ENCODE data around the gene ARHGAP26. TPM values are rescaled to one million over a fixed set of nuclear protein-coding genes. Genes with fewer than 3 reads are reported as not detected.

The ARHGAP26 gene
- total RNA-seq, 1 donor: 1.7 TPM

GRCh38 chr5:143110591-143110990 is 340.4 kb downstream of the ARHGAP26 start:
- TF ChIP-seq, protein P1, sequence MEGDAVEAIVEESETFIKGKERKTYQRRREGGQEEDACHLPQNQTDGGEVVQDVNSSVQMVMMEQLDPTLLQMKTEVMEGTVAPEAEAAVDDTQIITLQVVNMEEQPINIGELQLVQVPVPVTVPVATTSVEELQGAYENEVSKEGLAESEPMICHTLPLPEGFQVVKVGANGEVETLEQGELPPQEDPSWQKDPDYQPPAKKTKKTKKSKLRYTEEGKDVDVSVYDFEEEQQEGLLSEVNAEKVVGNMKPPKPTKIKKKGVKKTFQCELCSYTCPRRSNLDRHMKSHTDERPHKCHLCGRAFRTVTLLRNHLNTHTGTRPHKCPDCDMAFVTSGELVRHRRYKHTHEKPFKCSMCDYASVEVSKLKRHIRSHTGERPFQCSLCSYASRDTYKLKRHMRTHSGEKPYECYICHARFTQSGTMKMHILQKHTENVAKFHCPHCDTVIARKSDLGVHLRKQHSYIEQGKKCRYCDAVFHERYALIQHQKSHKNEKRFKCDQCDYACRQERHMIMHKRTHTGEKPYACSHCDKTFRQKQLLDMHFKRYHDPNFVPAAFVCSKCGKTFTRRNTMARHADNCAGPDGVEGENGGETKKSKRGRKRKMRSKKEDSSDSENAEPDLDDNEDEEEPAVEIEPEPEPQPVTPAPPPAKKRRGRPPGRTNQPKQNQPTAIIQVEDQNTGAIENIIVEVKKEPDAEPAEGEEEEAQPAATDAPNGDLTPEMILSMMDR (IDR thresholded peaks at IDR 0.05; ENCODE audit: insufficient read depth, low read depth, low read length): no peak
- peak; percentile 41 for DNase-seq (ENCODE audit: low read depth)
- H3K4me3 ChIP-seq (ENCODE audit: low read depth, low read length): no peak overlapping the region

GRCh38 chr5:143111799-143112198 is 341.6 kb downstream of the ARHGAP26 start:
- no peak overlapping the region for H3K4me3 ChIP-seq (ENCODE audit: low read depth, low read length)
- DNase-seq (ENCODE audit: low read depth): no peak
- TF ChIP-seq, protein P1 (IDR thresholded peaks at IDR 0.05; ENCODE audit: insufficient read depth, low read depth, low read length): no peak

- TF ChIP-seq, protein P1 (IDR thresholded peaks at IDR 0.05; ENCODE audit: insufficient read depth, low read depth, low read length): no peak
- no peak overlapping the region for H3K4me3 ChIP-seq (ENCODE audit: low read depth, low read length)
- DNase-seq (ENCODE audit: low read depth): no peak
These were observed 343.3 kb downstream of the ARHGAP26 start for GRCh38 chr5:143113461-143113860.

DNA sequence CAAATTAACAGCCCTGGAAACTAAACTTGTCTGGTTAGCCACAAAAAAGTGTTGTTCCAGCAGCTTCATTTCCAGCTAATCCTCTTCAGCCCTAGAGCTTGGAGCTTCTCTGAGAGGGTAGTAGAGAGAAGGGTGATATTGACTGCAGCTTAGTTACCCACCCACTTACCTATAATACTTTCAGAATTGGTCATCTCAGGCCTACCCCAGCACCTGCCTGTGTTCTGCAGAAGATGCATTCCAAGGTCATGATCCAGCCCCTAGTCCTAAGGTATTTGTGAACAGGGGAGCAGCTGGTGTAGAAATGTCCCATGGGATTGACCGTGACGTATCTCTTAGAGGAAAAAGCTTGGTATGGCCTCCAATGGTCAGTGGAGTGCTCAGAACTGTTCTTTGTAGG is 344.3 kb downstream of the ARHGAP26 start:
- TF ChIP-seq, protein P1 (IDR thresholded peaks at IDR 0.05; ENCODE audit: insufficient read depth, low read depth, low read length): no peak
- H3K4me3 ChIP-seq (ENCODE audit: low read depth, low read length): no peak overlapping the region
- DNase-seq (ENCODE audit: low read depth): no peak

DNA sequence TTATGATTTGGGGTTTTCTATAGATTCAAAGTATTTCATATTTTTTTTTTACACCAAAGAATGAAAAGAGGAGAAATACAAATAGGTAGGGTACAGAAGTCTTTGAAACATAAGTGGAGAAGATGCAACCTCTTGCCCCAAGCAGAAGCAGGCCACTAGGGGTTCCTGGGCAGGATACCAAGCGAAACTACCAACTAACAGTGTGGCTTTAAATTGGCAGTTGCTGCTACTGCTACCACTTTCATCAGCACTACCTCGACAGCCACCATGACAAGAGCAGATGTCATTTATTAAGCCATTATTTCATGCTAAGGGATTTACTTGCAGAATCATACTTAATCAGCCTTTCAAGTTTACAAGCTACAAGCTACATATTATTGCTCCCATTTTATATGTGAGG is 345.2 kb downstream of the ARHGAP26 start:
- no peak for DNase-seq (ENCODE audit: low read depth)
- no peak overlapping the region for H3K4me3 ChIP-seq (ENCODE audit: low read depth, low read length)
- TF ChIP-seq, protein P1 (IDR thresholded peaks at IDR 0.05; ENCODE audit: insufficient read depth, low read depth, low read length): no peak

DNA sequence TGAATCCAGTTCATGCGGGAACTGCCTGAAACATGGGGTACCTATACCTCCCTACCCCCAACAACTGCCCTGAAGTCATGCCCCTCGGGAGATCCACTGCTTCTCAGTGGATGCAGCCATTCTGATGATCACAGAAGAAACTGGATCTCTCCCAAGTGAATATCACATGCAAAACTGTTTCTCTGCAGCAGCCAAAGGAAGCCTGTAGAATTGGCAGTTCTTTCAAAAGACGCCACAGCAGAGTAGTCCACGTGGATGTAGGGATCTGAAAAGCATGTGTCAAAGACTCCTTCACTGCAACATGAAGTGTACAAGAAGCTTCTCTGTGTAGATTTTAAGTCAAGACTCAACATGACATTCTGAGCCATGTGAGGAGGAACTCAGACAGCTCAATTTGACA is 346.6 kb downstream of the ARHGAP26 start:
- H3K4me3 ChIP-seq (ENCODE audit: low read depth, low read length): no peak overlapping the region
- no peak for DNase-seq (ENCODE audit: low read depth)
- TF ChIP-seq, protein P1 (IDR thresholded peaks at IDR 0.05; ENCODE audit: insufficient read depth, low read depth, low read length): no peak

DNA sequence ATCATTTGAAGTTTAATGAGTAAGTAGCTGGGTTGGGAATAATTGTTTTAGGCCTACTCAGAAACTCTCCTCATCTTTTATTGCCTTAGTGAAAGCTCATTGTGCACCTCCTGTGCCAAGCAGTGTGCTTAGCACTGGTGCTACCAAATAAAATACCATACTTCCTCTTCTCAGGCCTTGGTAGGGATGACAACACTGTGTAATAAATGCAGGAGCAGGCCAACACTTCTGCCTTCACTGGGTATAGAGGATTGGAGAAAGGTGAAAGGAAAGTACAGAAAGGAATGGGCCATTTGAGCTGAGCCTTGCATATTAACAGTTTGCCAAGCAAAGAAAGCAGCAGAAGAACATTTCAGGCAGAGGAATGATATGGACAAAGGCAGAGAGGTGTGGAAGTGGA is 347.6 kb downstream of the ARHGAP26 start:
- no peak for DNase-seq (ENCODE audit: low read depth)
- no peak overlapping the region for H3K4me3 ChIP-seq (ENCODE audit: low read depth, low read length)
- TF ChIP-seq, protein P1 (IDR thresholded peaks at IDR 0.05; ENCODE audit: insufficient read depth, low read depth, low read length): no peak
